Activated CD8-positive, alpha-beta memory T cell treated with anti-CD3 and anti-CD28 coated beads, Interleukin-2, amount 50 U/mL, for 24 hours (primary cell): ENCODE data around the gene GRIN2A.

Experiments used
- DNase-seq: peaks from one replicate; pipeline ENCODE4 v3.0.0-alpha.2; 2020; ENCODE audit errors: extremely low read depth

Gene GRIN2A

GRCh38 chr16:9860876-9861275 is 321.4 kb downstream of the GRIN2A start:
- DNase-seq: no peak

GRCh38 chr16:9859701-9860327 is 322.4 kb downstream of the GRIN2A start:
- no peak for DNase-seq

DNA sequence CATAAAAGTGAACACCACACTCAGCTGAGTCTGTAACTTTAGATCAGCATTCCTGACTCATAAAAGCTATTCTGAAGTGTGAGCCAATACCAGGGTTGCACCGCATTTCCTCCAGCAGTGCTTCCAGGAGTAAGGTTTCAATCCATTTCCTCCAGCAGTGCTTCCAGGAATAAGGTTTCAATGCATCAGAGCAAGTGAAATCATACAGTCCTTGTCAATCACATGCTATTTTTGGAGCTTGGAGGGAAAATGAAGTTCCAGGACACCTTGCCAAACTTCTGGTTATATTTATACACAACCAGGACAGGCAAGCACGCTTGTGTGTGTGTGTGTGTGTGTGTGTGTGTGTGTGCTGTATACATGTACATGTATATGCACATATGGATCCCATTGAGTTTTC is 327.6 kb downstream of the GRIN2A start:
- no peak for DNase-seq

GRCh38 chr16:9852003-9852402 is 330.2 kb downstream of the GRIN2A start:
- DNase-seq: no peak

GRCh38 chr16:9850817-9851216 is 331.4 kb downstream of the GRIN2A start:
- no peak for DNase-seq

DNA sequence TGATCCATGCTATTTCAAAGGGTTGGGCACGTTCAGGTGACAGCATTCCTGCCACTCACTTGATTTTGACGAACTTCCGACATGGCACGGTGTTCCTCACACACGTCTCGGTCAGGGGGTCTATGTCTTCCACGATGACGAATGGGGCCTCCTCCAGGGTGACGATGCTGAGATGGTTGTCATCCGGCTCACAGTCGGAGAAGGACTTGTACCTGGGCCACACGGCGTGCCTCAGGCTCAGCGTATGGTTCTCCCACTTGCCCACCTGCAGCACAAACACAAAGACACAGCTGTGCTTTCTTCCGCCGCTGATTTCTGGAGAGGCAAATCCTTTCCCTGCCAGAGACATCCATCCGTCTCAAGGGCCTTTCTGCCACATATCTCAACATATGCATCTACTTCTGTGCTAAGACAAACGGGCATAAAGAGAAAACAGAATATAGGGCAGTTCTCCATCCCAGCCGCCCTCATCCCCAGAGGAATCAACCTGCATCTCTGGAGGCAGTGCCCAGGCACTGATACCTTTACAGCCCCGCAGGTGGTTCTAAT is 332.5 kb downstream of the GRIN2A start:
- DNase-seq: no peak

GRCh38 chr16:9847146-9847545 is 335.1 kb downstream of the GRIN2A start:
- no peak for DNase-seq

DNA sequence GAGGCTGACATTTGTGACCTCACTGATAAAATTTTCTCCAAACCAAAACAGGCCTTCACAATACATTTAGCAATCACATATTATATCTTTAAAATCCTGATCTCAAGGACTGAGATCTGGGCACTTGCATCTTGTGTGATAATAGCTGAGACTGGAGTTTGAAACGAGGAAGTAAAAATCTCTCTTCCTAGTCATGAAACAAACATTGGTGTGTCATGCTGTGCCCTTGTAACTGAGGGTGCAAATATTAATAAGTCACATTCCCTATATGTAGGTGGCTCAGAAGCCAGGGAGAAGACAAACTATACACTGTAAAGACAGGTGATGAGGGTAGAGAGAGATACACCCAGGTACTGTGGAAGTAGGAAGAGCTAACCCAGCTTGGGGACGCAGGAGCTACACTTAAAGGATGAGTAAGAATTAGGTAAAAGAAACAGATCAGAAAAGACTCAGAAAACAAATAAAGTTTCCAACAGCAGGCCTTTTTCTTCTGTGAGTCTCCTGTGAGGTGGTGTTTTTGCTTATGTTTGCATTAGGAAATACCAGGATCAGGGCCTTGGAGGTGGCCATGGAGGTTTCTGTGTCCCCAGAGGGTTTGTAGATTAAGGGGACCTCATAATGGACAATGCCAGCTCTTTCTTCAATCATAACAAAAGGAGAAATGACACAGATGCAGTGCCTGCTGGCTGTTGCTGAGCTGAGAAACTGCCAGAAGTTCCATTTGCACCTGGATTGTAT is 335.7 kb downstream of the GRIN2A start:
- DNase-seq: no peak

DNA sequence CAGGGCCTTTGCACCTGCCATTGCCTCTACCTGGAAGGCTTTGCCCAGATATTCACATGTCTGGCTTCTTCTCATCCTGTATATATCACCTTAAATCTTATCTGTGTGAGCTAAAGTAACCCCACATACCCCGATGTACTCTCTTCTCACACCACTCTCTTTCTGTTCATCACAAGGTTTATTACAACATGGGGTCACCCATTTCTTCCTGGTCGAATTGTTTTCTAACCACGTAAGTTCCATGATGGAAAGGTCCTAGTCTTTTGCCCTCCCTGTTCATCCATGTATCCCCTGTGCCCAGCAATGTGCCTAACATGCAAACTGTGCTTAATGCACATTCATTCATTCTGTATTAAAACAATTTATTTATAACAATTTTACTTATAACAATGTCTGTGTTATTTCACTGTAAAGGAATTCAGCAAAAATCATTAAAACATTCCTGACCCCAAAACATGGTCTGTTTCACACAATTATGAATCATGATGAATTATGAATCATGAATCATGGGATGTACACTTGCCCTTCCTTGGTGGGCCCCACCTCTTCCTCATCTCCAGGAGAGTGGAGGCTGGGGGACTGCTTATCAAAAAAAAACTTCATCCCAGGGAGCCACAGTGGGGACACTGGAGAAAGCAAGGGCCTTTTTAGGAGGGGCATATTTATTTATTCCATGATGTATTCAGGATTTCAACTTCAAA is 336.4 kb downstream of the GRIN2A start:
- no peak for DNase-seq

DNA sequence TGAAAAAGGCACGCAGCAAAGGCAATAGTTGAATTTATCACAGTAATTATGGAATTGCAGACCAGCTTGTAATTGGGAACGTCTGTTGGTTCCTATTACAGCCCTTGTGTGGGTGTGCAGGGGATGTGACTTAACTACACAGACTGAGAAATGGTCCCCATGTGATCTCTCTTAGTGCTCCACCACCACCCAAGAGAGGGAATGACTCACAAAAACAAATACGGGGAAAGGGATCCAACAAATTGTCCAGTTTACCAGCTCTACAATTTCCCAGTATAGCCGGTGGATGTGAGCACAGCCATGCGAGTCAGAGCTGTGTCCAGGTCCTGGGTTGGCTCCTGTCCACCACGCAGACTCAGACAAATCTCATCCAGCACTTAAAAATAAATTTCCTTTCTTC is 337.9 kb downstream of the GRIN2A start:
- no peak for DNase-seq

DNA sequence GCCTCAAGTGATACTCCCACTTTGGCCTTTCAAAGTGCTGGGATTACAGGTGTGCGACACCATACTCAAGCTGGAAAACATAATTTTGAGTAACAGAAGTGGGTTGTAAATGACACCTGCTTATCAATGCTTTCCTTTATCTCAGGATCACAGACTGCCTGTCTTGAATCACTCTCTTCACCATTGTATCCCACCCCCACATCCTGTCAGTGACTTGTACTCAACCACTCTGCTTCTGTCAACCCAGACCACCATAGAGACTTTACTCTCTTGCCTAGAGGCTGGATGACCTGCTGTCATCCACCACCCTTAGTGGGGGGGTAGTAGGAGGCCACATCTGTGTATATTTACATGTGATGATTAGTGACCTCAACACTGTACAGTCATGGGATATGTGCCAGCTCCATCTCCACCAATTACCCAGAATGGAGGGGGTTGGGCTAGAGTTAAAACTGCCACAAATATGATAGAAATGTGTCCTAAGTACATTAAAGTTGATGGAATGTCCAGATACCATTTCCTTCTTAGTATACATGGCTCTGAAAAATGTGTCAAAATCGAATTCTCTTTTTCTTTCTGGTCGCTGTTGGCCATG is 338.7 kb downstream of the GRIN2A start:
- no peak for DNase-seq

- DNase-seq: no peak
Observed at GRCh38 chr16:9840761-9841665, 341.2 kb downstream of the GRIN2A start.

DNA sequence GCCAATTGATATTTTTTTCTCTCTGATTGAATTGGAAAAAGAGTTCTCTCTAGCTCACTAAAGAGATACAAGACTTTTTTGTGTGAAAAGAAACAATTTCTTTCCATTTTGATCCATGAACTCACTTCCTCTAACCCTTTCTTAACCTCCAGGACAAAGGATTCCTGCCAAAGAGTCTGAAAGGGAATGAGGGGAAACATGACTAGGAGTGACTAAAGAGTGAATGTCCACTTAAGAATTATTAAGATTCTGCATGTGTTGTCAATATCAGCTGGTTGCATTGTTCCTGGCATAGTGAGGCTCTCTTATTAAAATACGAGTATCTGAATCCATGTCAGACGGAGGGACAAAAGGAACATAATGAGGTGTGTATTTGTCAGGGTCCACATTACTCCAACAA is 344.7 kb downstream of the GRIN2A start:
- no peak for DNase-seq

DNA sequence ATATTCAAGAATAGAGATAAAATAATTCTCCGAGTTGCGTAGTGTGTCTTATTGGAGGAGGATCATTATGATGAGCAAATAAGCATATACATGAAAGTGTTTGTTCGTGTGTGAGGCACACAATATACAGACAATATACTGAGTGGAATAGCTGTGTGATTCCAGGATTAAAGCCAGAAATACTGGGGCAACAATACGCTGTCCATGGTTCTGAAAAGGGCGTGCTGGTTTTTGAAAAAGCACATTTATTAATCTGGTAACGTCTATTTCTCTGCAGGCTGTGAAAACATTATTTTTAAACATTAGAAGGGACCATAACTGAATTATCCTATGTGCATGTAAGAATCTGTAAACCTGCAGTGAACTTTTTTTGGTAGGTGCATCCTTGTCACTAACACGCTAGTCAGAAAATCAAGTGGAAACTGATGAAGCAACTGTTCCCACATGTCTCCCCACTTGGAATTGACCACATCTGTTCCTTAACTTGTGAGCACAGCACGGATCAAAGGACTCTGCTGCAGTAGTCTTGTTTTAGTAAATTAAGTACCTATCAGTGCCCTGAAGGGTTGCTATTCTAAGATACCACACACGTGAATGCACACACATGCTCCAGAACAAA is 346.0 kb downstream of the GRIN2A start:
- DNase-seq: no peak

GRCh38 chr16:9827062-9827752 is 355.0 kb downstream of the GRIN2A start:
- no peak for DNase-seq

DNA sequence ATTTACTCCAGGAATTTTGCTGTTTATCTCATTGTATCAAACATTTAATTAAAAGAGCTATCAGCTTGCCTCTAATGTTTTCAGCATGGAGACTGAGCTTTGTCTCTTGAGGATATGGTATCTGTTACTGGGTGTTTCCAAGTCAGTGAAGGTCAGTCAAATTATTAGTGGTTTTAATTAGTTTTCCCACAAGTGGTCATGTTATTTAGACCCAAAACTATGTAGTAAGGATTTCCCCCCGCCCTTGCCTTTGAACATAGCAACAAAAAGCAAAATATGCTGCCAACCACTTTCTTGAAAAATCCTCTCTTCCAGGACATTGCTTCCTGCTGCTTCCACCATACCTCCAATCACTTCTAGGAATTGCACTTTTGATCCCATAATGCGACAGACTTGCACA is 355.6 kb downstream of the GRIN2A start:
- DNase-seq: no peak

DNA sequence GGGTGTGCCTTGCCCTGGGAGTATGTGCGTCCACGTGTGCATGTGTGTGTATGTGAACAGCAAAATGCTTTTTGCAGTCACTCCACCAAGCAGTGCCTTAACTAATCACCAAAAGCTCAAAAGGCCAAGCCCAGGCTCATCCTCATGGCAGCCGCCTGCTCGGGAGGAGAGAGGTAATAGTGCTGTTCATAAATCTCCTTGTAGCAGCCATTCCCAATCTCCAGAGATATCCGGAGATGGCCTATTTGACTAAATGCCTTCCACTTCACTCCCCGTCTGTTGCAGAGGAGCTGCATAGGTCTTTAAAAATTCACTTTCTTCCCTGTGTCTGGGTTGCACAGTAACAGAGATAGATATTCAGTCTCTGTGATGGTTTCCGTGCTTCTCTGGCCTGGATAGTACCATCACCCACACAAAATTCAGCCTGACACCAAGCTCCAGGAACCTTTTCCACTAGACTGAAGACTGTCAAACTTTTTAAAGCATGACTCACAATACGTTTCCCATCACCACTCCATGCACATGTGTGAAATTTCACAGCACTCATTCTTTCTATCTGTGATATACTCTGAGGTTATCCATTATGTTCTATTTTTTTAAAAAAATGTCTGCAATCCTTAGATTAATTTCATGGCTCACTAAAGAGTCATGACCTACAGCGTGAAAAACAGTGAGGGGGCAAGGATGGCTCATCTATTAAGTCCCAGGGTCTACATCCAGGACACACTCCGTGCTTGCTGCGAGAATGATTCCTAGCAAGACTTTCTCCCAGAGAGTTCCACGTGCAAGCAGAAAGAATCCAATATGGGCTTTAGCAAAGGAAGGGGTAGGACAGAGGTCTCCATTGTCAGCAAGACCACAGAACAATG is 357.8 kb downstream of the GRIN2A start:
- no peak for DNase-seq

GRCh38 chr16:9823510-9823909 is 358.7 kb downstream of the GRIN2A start:
- DNase-seq: no peak

DNA sequence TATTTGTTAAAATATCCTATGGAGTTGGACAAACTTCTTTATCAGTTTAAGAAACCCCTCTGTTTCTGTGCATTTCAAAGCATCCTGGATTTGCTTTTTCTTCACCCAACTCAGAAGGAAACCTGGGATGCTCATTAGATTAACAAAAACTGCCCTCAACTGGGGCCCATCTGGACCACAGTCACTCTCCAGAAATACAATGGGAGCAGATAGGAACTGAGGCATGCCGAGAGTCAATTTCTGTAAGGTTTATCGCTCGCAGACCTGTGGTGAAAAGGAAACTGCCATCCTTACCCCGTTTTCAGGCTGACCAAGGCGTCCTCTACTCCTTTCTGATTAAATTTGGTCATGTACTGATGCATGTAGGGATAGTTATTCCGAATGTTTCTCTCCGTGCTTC is 360.3 kb downstream of the GRIN2A start:
- no peak for DNase-seq
